GM12801 (cell line): ENCODE results near the gene ROR1.

Experiments
- CTCF ChIP-seq: IDR thresholded peaks from one replicate; pipeline ENCODE4 v1.5.1; 2011; ENCODE audit warnings: control low read depth; ENCODE audit not compliant: insufficient read length; ENCODE audit errors: extremely low read depth

ROR1 gene

GRCh38 chr1:64209221-64209620, 435.4 kb downstream of the ROR1 start:
- no peak for TF ChIP-seq CTCF

- no peak for TF ChIP-seq CTCF
Observed at GRCh38 chr1:64212031-64212430, 438.2 kb downstream of the ROR1 start.

DNA sequence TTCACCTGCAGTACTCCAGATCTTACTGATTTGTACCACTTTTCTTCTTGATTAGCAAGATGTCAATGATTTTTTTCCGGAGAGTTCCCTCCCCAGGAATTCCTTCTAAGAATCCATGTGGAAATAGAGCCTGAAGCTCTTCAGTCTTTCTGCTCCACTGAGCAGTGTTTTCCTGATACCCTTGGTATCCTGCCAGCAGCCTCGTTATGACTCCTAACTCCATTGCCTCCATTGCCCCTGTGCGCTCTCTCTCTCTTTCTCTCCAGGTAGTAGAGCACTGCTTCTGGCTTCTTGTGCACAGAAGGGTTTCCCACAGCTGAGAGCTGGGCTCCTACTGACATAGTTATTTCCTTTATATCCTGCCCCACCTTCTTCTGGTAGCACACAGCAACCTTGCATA, 441.8 kb downstream of the ROR1 start:
- TF ChIP-seq CTCF: no peak

GRCh38 chr1:64220241-64220640, 446.4 kb downstream of the ROR1 start:
- no peak for TF ChIP-seq CTCF

DNA sequence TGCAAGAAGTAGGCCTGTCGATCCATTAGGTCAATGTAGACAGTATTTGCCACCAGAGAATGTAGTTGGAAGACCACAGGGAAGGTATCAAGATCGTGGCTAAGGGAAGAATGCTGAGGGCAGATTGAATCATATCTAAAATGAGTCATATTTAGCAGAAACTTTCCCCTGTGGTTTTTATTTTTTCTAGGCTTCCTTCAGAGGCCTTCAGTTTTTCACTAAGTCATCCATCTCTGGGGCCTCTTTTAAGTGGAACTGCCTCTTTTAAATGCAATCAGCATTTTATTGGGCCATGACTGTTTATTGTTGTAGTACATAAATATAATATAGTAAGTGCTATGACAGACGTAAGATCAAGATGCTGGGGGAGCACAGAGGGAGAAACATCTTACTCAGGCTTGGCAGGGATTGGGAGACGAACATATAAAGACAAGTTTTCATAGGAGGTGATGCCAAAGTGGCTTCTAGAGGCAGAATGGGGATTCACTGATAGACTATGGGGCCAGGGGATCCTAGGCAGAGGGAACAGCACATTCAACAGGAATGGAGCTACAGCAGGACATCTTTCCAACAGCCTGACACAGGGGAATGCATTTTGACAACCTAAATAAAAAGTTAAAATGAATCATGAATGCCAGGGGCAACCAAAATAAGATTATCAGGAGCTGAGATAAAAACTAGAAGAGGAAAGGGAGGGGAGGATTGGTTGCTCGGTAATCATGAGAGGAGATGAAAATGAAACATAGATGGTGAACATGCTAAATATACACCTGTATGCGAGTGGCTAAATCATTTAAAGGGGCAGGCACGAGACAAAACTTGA, 449.7 kb downstream of the ROR1 start:
- TF ChIP-seq CTCF: no peak

GRCh38 chr1:64228167-64228957, 454.5 kb downstream of the ROR1 start:
- TF ChIP-seq CTCF: no peak

- no peak for TF ChIP-seq CTCF
Observed at GRCh38 chr1:64229307-64229706, 455.5 kb downstream of the ROR1 start.
